HepG2 (cell line): ENCODE results near the gene LYSMD2. TPM values are rescaled to one million over a fixed set of nuclear protein-coding genes. Genes with fewer than 3 reads are reported as not detected.

Source experiments
- ATAC-seq: fragments of 200-7000 bp; cut with Tn5 transposase; 3 replicates; pipeline ENCODE4 v1.9.1; 2020; ENCODE audit warnings: mild to moderate bottlenecking, moderate library complexity
- BruUV-seq: library from RNA; stranded (reverse); fragments of 400-500 nt; replicated peaks from 2 replicates; lab custom pipeline; 2021; lab: Mats Ljungman, UMichigan
- CTCF ChIA-PET: fragments of 300-600 bp; formaldehyde crosslinking; extraction: SDS; loops from one replicate; lab custom pipeline; 2021; ENCODE audit warnings: low total read pairs, inconsistent platforms, low intra/inter-chr PET ratio; lab: Yijun Ruan, JAX
- POLR2A ChIA-PET: fragments of 350-600 bp; sonication (Branson Sonifier 250); formaldehyde crosslinking; loops from one replicate; lab custom pipeline; 2020; ENCODE audit warnings: antibody characterized with exemption, inconsistent platforms; lab: Yijun Ruan, JAX
- DNase-seq: peaks from one replicate; pipeline ENCODE4 v3.0.0-alpha.2; 2015; ENCODE audit warnings: low spot score
- FAIRE-seq: peaks from 3 replicates; lab custom pipeline; 2011; peaks lifted over from hg19 to GRCh38; lab: Jason Lieb, UNC
- H2AFZ ChIP-seq: one replicate; pipeline ENCODE4 v1.6.1; 2011; ENCODE audit warnings: low read length, inconsistent platforms
- H3K27ac ChIP-seq: fragments of 300-600 bp; 3 replicates; pipeline ENCODE4 v1.8.0; 2011; ENCODE audit warnings: mixed run types, mild to moderate bottlenecking, mixed read lengths, low read length, inconsistent platforms; ENCODE audit not compliant: insufficient read depth; ENCODE audit errors: extremely low read length
- H3K27me3 ChIP-seq, 2 experiments: fragments of 200-600 bp in 1 of 2; 2 replicates in 1 of 2; 3 replicates in 1 of 2; pipeline versions ENCODE4 v1.6.0 to v1.8.0; 2011; ENCODE audit warnings: low read length in 2 of 2, mild to moderate bottlenecking in 2 of 2, moderate library complexity in 2 of 2, inconsistent platforms in 1 of 2; ENCODE audit not compliant: insufficient read depth in 2 of 2, control insufficient read depth in 1 of 2
- H3K36me3 ChIP-seq, 2 experiments: fragments of 200-600 bp in 1 of 2; replicated peaks in 1 of 2; 2 replicates in 1 of 2; 3 replicates in 1 of 2; pipeline versions ENCODE4 v1.5.1 to v1.8.0; 2011; ENCODE audit warnings: low read length in 2 of 2, inconsistent platforms in 1 of 2; ENCODE audit not compliant: insufficient read depth in 2 of 2, control insufficient read depth in 1 of 2
- H3K4me1 ChIP-seq: 2 replicates; pipeline ENCODE4 v1.5.1; 2012; ENCODE audit warnings: low read length, inconsistent platforms; ENCODE audit not compliant: insufficient read depth
- H3K4me2 ChIP-seq: 2 replicates; pipeline ENCODE4 v1.6.0; 2011; ENCODE audit warnings: low read depth, low read length, inconsistent platforms
- H3K4me3 ChIP-seq, 3 experiments: fragments of 200-600 bp in 1 of 3; sonication (generic), shearing (Covaris generic) in 1 of 3; replicated peaks in 1 of 3; 2 replicates each; pipeline ENCODE4 v1.5.1; 2011 to 2016; ENCODE audit warnings: low read length in 3 of 3, inconsistent platforms in 2 of 3, low read depth in 2 of 3, mild to moderate bottlenecking in 2 of 3, control low read depth in 1 of 3, mixed read lengths in 1 of 3; ENCODE audit not compliant: insufficient read depth in 1 of 3
- H3K79me2 ChIP-seq: one replicate; pipeline ENCODE4 v1.6.1; 2011; ENCODE audit warnings: low read length, inconsistent platforms; ENCODE audit not compliant: insufficient read depth
- H3K9ac ChIP-seq: 2 replicates; pipeline ENCODE4 v1.6.0; 2011; ENCODE audit warnings: mild to moderate bottlenecking, low read depth, low read length, inconsistent platforms; ENCODE audit not compliant: insufficient read depth
- H3K9me3 ChIP-seq: 2 replicates; pipeline ENCODE4 v1.5.1; 2012; ENCODE audit warnings: mild to moderate bottlenecking, low read length
- H4K20me1 ChIP-seq: 2 replicates; pipeline ENCODE4 v1.6.0; 2011; ENCODE audit warnings: inconsistent platforms, mild to moderate bottlenecking, low read length, moderate library complexity; ENCODE audit not compliant: insufficient read depth
- MIER3 ChIP-seq: IDR thresholded peaks from 2 replicates; pipeline ENCODE4 v1.6.1; 2016; ENCODE audit warnings: missing compliant biosample characterization, borderline replicate concordance
- PHF8 ChIP-seq: sonication (generic); formaldehyde crosslinking; IDR thresholded peaks from 2 replicates; pipeline ENCODE4 v1.5.0; 2020; ENCODE audit warnings: missing genetic modification reagents
- SRF ChIP-seq: IDR thresholded peaks from 2 replicates; pipeline ENCODE4 v1.6.1; 2011; ENCODE audit warnings: mild to moderate bottlenecking, low read depth, low read length, moderate library complexity
- ZEB1 ChIP-seq: IDR thresholded peaks from 2 replicates; pipeline ENCODE4 v1.6.1; 2012; ENCODE audit warnings: mild to moderate bottlenecking, low read depth, inconsistent platforms; ENCODE audit not compliant: insufficient replicate concordance
- ZKSCAN5 ChIP-seq: sonication (generic); formaldehyde crosslinking; IDR thresholded peaks from 2 replicates; pipeline ENCODE4 v1.5.1; 2020; ENCODE audit warnings: mild to moderate bottlenecking, missing genetic modification reagents
- ZNF563 ChIP-seq: sonication (generic); formaldehyde crosslinking; IDR thresholded peaks from 2 replicates; pipeline ENCODE4 v1.8.0; 2022; ENCODE audit warnings: mild to moderate bottlenecking, moderate library complexity, missing genetic modification reagents
- WGBS: methylation state at CpG from one replicate; pipeline ENCODE4 v1.1.6; 2017; ENCODE audit warnings: low lambda C conversion rate; 5-methylcytosine and 5-hydroxymethylcytosine counted together
- in situ Hi-C: cut with HindIII; loops from 2 replicates; pipeline ENCODE4 v1.10.0; 2017; ENCODE audit warnings: low pct_unique_long_range_greater_than_20kb; ENCODE audit not compliant: extremely low pct_ligation_motif_present
- intact Hi-C: fragments of 100-400 bp; cut with micrococcal nuclease; formaldehyde crosslinking; loops from one replicate; pipeline ENCODE4 v1.10.0; 2022; ENCODE audit not compliant: unreplicated experiment
- polyA plus RNA-seq, 8 experiments: library from polyadenylated mRNA; depleted of rRNA in 3 of 8; stranded (reverse) in 7 of 8; unstranded in 1 of 8; fragments of >200 nt; fragmentation: Illumina TruSeq in 4 of 8; extraction: Trizol in 4 of 8; gene quantifications; 2 replicates each; pipeline versions ENCODE4 v1.2.1 to v1.2.3, GENCODE V29; 2011 to 2016; ENCODE audit warnings: low read depth in 4 of 8, missing spikeins in 1 of 8, mixed read lengths in 1 of 8; ENCODE audit not compliant: insufficient read depth in 1 of 8
- total RNA-seq, 5 experiments: library from RNA; depleted of rRNA; stranded (reverse); fragments of >200 nt; fragmentation: Illumina TruSeq; extraction: Trizol; gene quantifications; 2 replicates each; pipeline ENCODE4 v1.2.3, GENCODE V29; 2016; ENCODE audit warnings: low read depth in 1 of 5
- TF ChIP-seq, protein P1 (sequence below): sonication (generic); formaldehyde crosslinking; IDR thresholded peaks from one replicate; pipeline ENCODE4 v1.5.1; 2020; ENCODE audit warnings: mild to moderate bottlenecking, missing genetic modification reagents; ENCODE audit errors: not compliant biosample characterization

Gene LYSMD2
- total and polyA plus RNA-seq, 2 of the 13 experiments (the other 11 are each of a cell fraction or from before 2014, with no cell fraction given): 0.05 to 0.27 TPM

DNA sequence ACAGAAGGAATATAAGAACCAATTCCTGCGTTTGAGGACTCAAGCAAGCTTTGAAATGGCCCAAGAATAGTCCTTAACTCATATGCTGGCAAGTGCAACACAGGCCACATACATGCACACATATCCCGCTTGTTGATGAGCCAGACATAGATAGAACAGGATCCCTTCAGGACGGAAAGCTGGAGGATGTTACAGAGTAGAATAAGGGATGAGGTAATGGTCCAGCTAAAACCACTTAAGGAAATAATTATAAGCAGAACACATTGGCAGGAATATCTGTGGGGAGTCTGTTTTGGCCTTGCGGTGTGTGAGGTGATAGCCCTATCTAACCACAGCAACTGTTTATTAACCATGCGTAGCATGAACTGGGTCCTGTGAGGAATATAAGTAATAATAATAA lies 31.2 kb downstream of the LYSMD2 start:
- 67% methylated on average over 5 of the region's 5 CpGs for WGBS

More for the DNA sequence above, 31.2 kb downstream of the LYSMD2 start:
- DNase-seq (no peak), ATAC-seq (no peak), FAIRE-seq (no peak)
- Histone ChIP-seq H3K79me2 (no peaks in the 10 kb centered on the region), H3K36me3 (no peaks in the 10 kb centered on the region), H3K4me1 (peaks cover 12% of the 10 kb centered on the region), H3K4me3 (no peak overlapping the region), H2AFZ (no peak overlapping the region), H3K4me2 (no peak overlapping the region), H3K27me3 (no peaks in the 10 kb centered on the region), H3K9ac (no peak overlapping the region), H3K9me3 (no peaks in the 10 kb centered on the region), H3K27ac (no peak overlapping the region), H4K20me1 (no peaks in the 10 kb centered on the region)
- TF ChIP-seq ZEB1: no peak
- no peak for TF ChIP-seq MIER3 (CRISPR knock-in tag)
- TF ChIP-seq, protein P1, sequence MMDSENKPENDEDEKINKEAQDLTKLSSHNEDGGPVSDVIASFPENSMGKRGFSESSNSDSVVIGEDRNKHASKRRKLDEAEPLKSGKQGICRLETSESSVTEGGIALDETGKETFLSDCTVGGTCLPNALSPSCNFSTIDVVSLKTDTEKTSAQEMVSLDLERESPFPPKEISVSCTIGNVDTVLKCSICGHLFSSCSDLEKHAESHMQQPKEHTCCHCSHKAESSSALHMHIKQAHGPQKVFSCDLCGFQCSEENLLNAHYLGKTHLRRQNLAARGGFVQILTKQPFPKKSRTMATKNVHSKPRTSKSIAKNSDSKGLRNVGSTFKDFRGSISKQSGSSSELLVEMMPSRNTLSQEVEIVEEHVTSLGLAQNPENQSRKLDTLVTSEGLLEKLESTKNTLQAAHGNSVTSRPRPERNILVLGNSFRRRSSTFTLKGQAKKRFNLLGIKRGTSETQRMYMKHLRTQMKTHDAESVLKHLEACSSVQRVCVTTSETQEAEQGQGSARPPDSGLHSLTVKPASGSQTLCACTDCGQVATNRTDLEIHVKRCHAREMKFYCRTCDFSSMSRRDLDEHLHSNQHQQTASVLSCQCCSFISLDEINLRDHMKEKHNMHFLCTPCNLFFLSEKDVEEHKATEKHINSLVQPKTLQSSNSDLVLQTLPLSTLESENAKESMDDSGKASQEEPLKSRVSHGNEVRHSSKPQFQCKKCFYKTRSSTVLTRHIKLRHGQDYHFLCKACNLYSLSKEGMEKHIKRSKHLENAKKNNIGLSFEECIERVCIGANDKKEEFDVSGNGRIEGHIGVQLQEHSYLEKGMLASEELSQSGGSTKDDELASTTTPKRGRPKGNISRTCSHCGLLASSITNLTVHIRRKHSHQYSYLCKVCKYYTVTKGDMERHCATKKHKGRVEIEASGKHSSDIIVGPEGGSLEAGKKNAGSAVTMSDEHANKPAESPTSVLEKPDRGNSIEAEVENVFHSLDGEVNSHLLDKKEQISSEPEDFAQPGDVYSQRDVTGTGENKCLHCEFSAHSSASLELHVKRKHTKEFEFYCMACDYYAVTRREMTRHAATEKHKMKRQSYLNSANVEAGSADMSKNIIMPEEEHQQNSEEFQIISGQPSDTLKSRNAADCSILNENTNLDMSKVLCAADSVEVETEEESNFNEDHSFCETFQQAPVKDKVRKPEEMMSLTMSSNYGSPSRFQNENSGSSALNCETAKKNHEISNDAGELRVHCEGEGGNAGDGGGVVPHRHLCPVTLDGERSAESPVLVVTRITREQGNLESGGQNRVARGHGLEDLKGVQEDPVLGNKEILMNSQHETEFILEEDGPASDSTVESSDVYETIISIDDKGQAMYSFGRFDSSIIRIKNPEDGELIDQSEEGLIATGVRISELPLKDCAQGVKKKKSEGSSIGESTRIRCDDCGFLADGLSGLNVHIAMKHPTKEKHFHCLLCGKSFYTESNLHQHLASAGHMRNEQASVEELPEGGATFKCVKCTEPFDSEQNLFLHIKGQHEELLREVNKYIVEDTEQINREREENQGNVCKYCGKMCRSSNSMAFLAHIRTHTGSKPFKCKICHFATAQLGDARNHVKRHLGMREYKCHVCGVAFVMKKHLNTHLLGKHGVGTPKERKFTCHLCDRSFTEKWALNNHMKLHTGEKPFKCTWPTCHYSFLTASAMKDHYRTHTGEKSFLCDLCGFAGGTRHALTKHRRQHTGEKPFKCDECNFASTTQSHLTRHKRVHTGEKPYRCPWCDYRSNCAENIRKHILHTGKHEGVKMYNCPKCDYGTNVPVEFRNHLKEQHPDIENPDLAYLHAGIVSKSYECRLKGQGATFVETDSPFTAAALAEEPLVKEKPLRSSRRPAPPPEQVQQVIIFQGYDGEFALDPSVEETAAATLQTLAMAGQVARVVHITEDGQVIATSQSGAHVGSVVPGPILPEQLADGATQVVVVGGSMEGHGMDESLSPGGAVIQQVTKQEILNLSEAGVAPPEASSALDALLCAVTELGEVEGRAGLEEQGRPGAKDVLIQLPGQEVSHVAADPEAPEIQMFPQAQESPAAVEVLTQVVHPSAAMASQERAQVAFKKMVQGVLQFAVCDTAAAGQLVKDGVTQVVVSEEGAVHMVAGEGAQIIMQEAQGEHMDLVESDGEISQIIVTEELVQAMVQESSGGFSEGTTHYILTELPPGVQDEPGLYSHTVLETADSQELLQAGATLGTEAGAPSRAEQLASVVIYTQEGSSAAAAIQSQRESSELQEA (CRISPR knock-in tag): no peak
- TF ChIP-seq ZNF563: no peak
- no peak for TF ChIP-seq ZKSCAN5 (CRISPR knock-in tag)
- no peak for TF ChIP-seq SRF
- no peak for TF ChIP-seq PHF8
- no TSS peak for BruUV-seq
- CTCF ChIA-PET: no interaction called here
- in situ Hi-C loops: no loop called here
- intact Hi-C loops: no loop called here
- POLR2A ChIA-PET: no interaction called here
